Ovary (tissue), 3 donors: ENCODE data around the gene LAMB4.

Source experiments
- EP300 ChIP-seq: sonication (generic); formaldehyde crosslinking; IDR thresholded peaks from one replicate; pipeline ENCODE4 v1.6.1; 2017; ENCODE audit warnings: antibody characterized with exemption
- POLR2A ChIP-seq: fragments of 450-650 bp; IDR thresholded peaks from one replicate; pipeline ENCODE4 v1.6.1; 2017; ENCODE audit warnings: antibody characterized with exemption, mild to moderate bottlenecking, moderate library complexity
- TF ChIP-seq, protein P1 (sequence below), 3 donors: fragments of 450-650 bp in 2 of 3; fragments of 200-600 bp in 1 of 3; IDR thresholded peaks; one replicate each; pipeline versions ENCODE4 v1.5.1 to v1.8.0; 2016 to 2022; ENCODE audit warnings: antibody characterized with exemption in 3 of 3, mild to moderate bottlenecking in 1 of 3
- donor health status: DM: no; HTN: no; CAD: no.

DNA sequence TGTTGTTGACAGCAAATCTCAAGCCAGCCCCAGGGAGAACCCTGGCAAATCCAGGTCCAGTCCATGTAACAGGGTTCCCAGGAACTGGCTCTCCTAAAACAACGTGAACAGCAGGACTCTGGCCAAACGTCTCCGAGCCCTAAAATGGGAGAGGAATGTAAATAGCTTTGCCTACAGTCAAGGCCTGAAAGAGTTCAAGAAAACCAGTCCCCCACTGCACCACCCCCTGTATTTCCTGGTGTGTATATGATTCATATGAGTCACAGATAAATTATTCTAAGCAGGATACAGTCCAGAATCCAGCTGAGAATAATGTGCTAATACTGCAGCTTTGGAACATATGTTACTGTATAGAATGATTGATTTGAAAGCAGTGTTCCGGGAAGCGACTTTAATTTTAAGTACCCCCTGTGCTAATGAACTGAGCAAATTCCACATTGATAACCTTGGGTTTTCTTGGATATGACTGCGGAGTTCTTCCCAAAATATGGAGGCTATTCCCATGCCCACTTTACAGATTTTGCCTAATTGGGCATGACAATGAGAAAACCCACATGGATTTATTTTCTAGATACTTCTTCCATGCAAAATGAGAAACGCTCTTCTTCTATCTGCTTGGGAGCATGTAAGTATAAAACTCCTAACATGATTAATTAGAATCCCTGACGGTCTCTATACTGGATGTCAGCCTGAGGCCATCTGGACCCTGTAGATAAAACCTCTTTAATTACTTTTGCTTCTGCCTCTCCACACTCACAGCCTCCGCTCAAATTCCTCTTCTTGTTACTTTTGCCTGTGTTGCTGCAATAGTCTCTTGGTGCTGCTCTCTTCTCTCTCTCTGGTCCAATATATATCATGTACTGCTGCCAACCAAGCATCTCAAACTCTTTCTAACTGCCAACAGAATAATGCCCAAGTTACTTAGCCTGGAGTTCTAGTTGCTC, 50.2 kb downstream of the LAMB4 start:
- TF ChIP-seq, protein P1, sequence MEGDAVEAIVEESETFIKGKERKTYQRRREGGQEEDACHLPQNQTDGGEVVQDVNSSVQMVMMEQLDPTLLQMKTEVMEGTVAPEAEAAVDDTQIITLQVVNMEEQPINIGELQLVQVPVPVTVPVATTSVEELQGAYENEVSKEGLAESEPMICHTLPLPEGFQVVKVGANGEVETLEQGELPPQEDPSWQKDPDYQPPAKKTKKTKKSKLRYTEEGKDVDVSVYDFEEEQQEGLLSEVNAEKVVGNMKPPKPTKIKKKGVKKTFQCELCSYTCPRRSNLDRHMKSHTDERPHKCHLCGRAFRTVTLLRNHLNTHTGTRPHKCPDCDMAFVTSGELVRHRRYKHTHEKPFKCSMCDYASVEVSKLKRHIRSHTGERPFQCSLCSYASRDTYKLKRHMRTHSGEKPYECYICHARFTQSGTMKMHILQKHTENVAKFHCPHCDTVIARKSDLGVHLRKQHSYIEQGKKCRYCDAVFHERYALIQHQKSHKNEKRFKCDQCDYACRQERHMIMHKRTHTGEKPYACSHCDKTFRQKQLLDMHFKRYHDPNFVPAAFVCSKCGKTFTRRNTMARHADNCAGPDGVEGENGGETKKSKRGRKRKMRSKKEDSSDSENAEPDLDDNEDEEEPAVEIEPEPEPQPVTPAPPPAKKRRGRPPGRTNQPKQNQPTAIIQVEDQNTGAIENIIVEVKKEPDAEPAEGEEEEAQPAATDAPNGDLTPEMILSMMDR (IDR thresholded peaks at IDR 0.05) = no peak
- TF ChIP-seq POLR2A = no peak
- TF ChIP-seq EP300 = no peak
